22Rv1 (cell line): ENCODE results near the gene GPC2.
A peak's percentile ranks its signal among the peaks of the same experiment; 100 is the strongest.
"Not testable (repeated sequence)": the region's sequence is repeated elsewhere in the genome, so short reads cannot be mapped to it uniquely, and the experiment has no call there.

ENCODE experiments used
- H3K27ac ChIP-seq: fragments of 450-650 bp; 2 replicates; pipeline ENCODE4 v1.5.1; 2017
- CTCF ChIP-seq: fragments of 450-650 bp; IDR thresholded peaks from 2 replicates; pipeline ENCODE4 v1.5.1; 2017; ENCODE audit warnings: mild to moderate bottlenecking
- ZFX ChIP-seq: fragments of 450-650 bp; IDR thresholded peaks from 2 replicates; pipeline ENCODE4 v1.6.1; 2017; ENCODE audit warnings: antibody characterized with exemption, borderline replicate concordance

Gene GPC2

GRCh38 chr7:100147278-100147677, 29.9 kb downstream of the GPC2 start:
- H3K27ac ChIP-seq: no peak overlapping the region
- TF ChIP-seq ZFX (no peak), CTCF (no peak)

- not testable (repeated sequence) for H3K27ac ChIP-seq
These were observed 30.8 kb downstream of the GPC2 start for GRCh38 chr7:100146350-100146749.

GRCh38 chr7:100142461-100142860, 34.7 kb downstream of the GPC2 start:
- TF ChIP-seq CTCF (no peak), ZFX (no peak)

GRCh38 chr7:100141555-100141949, 35.6 kb downstream of the GPC2 start:
- no peak overlapping the region for H3K27ac ChIP-seq
- no peak for TF ChIP-seq CTCF
- TF ChIP-seq ZFX: no peak

More at GRCh38 chr7:100142461-100142860, 34.7 kb downstream of the GPC2 start:
- no peak overlapping the region for H3K27ac ChIP-seq

GRCh38 chr7:100137851-100138760, 39.1 kb downstream of the GPC2 start:
- H3K27ac ChIP-seq: no peak overlapping the region

GRCh38 chr7:100132697-100133151, 44.5 kb downstream of the GPC2 start:
- H3K27ac ChIP-seq: no peak overlapping the region
- no peak for TF ChIP-seq ZFX
- TF ChIP-seq CTCF: peak; percentile 96

More at GRCh38 chr7:100137851-100138760, 39.1 kb downstream of the GPC2 start:
- no peak for TF ChIP-seq ZFX
- TF ChIP-seq CTCF: no peak

- no peak for TF ChIP-seq CTCF
- no peak for TF ChIP-seq ZFX
- no peak overlapping the region for H3K27ac ChIP-seq
These were observed 45.1 kb downstream of the GPC2 start for GRCh38 chr7:100132126-100132525.
